GM21717 (cell line): ENCODE results near the gene SBF1.

Experiments used
- ATAC-seq: cut with Tn5 transposase; IDR thresholded peaks from one replicate; pipeline ENCODE4 v1.9.1; 2021; ENCODE audit warnings: mild to moderate bottlenecking, moderate library complexity; ENCODE audit not compliant: unreplicated experiment

SBF1 gene

GRCh38 chr22:50506611-50507420 is 32.0 kb upstream of the SBF1 start:
- no peak for ATAC-seq

GRCh38 chr22:50505776-50506610 is 31.2 kb upstream of the SBF1 start:
- ATAC-seq: no peak

GRCh38 chr22:50505276-50505775 is 30.5 kb upstream of the SBF1 start:
- ATAC-seq: no peak

- no peak for ATAC-seq
Measured at GRCh38 chr22:50504369-50505211, 29.8 kb upstream of the SBF1 start.

- no peak for ATAC-seq
Measured at GRCh38 chr22:50503475-50504145, 28.8 kb upstream of the SBF1 start.

GRCh38 chr22:50502628-50503474 is 28.0 kb upstream of the SBF1 start:
- no peak for ATAC-seq

- ATAC-seq: no peak
Measured at GRCh38 chr22:50502096-50502495, 27.3 kb upstream of the SBF1 start.

- no peak for ATAC-seq
Measured at GRCh38 chr22:50500452-50500851, 25.6 kb upstream of the SBF1 start.

GRCh38 chr22:50498322-50498890 is 23.6 kb upstream of the SBF1 start:
- ATAC-seq: no peak

GRCh38 chr22:50497093-50497492 is 22.3 kb upstream of the SBF1 start:
- no peak for ATAC-seq

- ATAC-seq: no peak
Measured at GRCh38 chr22:50490531-50491308, 15.9 kb upstream of the SBF1 start.

- ATAC-seq: no peak
Measured at GRCh38 chr22:50489363-50490243, 14.8 kb upstream of the SBF1 start.

- no peak for ATAC-seq
Measured at GRCh38 chr22:50488886-50489285, 14.1 kb upstream of the SBF1 start.

GRCh38 chr22:50488006-50488677 is 13.3 kb upstream of the SBF1 start:
- no peak for ATAC-seq

- ATAC-seq: no peak
Measured at GRCh38 chr22:50487290-50488005, 12.6 kb upstream of the SBF1 start.

- no peak for ATAC-seq
Measured at GRCh38 chr22:50486561-50487289, 11.9 kb upstream of the SBF1 start, which contains the start of gene MIOX. MIOX (plus strand) TSS chr22:50486859; CDS start chr22:50486898, 39 bp downstream.
